Hematopoietic multipotent progenitor cell treated with erythropoietin and hydrocortisone succinate and interleukin-3 and kit ligand, for 8 days (in vitro differentiated cells): ENCODE results near the gene CIAPIN1.
A peak's percentile ranks its signal among the peaks of the same experiment; 100 is the strongest.

ENCODE experiments used
- DNase-seq: peaks from one replicate; pipeline ENCODE4 v3.0.0-alpha.2; 2015

CIAPIN1 gene

DNA sequence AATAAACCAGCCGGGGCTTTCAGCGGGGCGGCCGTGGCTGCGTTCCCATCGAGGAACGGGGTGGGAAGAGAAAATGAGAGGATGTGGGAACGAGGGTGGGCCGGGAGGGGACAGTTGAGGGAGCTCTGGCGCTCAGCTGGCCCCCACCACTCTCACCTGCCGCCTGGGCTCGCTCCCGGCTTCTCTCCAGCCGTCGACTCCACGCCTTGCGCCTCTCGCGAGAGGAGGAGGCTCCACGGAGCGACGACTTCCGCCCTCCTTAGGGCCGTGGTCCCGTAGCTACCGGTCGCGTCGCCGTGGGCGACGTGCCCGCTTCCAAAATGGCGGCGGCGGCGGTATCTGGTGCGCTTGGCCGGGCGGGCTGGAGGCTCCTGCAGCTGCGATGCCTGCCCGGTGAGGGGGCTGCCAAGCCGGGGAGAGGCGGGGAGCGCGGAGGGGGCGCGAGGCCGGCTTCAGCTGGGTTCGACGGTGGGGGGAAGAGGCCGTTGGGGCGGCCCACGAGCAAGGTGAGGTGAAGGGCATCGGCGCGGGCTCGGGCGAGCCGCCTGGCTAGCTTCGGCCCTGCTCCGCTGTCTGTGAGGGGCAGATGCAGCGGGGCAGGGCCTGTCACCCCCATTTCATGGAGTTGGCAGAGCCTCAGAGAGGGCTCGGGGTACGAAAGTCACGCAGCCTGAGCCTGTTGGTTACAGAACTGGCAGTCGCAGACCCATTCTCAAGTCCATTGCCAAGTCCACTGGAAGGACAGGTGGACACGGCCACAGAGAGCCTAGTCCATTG lies at the start of gene CIAPIN1, which contains the start of gene COQ9:
CIAPIN1 (minus strand) TSS at position 200 of the 777 bp plus-strand sequence. CDS start 6,457 bp downstream, outside the sequence.
COQ9 (plus strand) TSS at position 294 of the 777 bp plus-strand sequence; CDS start at position 321, 27 bp downstream.
- DNase-seq, result peak; percentile 93

DNA sequence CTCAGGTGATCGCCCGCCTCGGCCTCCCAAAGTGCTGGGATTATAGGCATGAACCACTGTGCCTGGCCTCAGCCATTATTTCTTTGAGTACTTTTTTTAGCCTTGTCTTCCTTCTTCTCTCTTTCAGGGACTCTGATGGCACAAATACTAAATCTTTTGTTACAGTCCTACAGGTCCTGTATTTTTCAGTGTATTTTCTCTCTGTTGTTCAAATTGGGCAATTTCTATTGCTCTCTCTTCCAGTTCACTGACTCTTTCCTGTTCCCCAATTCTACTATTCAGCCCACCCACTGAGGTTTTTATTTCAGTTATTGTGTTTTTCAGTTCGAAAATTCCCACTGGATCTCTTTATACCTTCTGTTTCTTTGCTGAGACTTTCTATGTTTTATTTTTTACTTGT lies 46.6 kb upstream of the CIAPIN1 start:
- DNase-seq, result no peak

DNA sequence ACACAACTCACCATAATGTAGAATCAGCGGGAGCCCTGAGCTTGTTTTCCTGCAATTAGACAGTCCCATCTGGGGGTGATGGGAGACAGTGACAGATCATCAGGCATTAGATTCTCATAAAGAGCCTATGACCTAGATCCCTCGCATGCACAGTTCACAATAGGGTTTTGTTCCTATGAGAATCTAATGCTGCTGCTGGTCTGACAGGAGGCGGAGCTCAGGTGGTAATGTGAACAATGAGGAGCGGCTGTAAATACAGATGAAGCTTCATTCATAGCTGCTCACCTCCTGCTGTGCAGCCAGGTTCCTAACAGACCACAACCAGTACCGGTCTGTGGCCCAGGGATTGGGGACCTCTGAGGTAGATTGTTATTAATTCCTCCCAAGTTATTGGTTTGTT lies 42.0 kb upstream of the CIAPIN1 start:
- DNase-seq, result no peak

DNA sequence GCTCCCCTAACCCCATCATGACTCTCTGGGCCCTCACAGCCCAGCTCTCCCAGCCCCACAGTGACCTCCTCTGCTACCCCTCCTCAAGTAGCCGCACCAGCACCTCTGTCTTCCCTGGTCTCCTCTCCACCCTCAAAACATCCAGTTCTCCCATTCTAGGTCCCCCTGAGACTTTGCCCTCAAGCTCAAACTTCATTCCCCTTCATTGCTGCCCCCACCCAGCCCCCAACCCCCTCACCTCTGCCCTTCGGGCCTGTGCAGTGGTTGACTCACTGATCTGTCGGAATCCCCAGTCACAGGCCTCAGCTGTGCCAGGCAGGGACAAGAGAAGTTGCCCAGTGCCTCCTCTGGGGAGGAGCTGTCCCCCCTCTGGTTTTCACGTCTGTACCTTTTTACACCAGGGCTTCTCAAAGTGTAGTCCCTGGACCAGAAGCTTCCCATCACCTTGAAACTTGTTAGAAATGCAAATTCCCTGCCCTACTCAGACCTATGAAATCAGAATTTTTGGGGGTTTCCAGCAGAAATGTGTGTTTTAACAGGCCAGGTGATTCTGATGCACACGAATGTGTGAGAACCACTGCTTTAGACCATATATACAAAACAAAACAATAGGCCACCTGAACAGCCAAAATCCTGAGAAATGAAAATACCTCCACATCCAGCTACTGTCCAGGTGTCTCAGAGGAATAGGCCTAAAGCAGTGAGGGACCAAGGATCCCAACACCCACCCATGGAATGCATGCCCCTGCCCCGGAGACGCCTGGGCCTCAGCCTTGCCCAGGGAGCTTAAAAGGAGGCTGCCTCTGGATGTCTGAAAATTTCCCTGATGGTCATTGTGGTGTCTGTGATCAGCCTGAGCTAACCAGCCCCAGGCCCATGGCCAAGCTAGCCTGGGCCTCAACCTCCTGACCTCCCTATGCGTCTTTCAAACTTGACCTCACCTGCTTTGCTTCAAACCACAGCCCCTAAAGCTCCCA lies 40.0 kb upstream of the CIAPIN1 start:
- no peak for DNase-seq

DNA sequence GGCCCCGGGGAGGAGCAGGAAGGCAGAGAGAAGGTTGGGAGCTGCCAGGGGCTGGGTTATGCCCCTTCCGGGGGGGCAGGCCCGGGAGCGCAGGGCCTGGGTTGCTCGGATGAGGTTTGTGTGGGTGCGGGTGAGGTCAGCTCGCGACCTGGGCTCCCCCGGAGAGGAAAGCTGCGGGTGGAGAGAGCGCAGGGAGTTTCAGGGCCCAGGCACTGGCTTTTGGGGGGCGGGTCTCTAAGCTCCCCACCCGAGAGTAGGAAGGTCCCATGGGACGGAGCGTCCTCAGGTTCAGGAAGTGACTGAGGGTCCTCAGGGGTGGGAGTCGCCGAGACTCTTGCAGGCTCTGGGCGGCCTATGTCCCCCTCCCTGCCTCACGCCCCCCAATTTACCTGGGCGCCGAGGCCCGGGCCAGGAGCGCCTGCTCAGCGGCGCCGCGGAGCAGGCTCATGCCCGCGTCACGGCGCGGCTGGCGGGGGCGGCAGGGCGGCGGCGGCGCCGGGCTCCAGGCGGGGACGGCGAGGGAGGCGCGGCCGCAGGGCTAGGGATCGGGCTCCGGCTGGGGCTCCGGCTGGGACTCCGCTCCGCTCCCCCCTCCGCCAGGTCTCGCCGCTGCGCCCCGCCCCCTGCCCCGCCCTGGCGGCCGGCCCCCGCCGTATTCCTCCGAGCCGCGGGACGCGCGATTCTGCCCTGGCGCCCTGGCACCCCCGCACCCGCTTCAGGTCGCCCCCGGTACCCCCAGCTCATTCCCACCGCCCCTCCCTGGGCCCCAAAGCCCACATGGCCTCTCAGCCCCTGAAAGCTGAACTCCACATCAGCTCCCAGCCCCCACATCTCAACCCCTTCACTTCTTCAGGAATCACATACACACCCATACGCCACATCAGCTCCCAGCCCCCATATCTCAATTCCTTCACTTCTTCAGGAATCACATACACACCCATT lies 39.0 kb upstream of the CIAPIN1 start, which contains the start of gene DOK4:
DOK4 (minus strand) TSS at position 578 of the 942 bp plus-strand sequence. CDS start 6,986 bp downstream, outside the sequence.
- peak; percentile 71 for DNase-seq

DNA sequence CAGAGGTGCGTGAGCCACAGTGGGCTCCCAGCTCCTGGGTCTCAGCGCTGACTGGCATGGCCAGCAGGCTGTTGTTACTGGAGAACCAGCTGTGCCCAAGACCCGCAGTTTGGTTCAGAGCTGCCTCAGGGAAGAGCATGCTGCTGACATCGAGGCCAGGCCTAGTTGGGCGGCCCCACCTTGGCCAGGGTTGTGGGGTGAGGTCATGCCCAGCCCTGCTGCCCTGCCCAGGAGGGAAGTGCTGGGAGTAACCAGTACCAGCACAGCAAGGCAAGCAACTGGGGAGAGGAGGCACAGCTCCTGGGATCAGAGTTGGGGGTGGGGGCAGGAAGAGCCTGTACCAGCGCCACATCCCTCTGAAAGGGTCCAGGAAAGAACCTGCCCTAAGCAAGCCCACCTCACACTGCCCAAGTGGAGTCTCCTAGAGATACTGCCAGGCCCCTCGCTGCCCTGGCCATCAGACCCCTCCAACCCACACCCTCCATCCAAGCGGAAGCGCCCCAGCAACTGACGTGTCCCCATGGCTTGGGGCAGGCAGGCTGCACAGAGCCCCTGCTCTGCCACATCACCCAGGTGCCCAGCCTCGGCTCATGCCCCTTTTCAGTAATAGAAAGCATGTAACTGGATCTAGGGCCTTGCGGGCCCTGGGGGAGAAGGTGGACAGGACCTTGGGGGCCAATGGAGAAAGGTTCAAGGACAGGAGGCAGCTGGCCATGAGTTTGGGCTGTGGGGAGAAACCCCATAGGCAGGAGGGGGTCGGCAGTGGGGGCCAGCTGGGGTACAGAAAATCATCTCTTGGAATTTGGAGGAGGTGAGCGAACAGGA lies 38.1 kb upstream of the CIAPIN1 start:
- no peak for DNase-seq

DNA sequence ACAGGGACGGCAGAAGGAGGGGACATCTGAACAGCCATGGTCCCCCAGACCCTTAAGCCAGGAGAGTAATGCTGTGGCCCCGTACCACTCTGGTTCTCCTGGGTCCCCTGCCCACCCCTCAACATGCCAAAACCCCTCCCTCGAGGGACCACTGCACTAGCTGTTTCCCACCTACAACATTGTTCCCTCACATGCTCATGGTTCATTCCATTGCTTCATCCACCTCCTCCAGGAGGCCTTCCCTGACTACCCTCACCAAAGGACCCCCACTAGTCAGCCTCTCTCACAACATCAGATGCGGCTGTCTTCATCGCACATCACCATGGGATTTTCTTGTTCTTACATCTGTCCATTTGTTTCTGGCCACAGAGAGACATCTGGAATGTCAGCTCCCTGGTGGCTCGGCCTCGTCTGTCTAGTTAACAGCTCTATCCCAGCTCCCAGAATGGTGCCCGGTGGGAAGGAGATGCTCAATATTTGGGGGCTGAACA lies 37.4 kb upstream of the CIAPIN1 start:
- DNase-seq, result no peak

DNA sequence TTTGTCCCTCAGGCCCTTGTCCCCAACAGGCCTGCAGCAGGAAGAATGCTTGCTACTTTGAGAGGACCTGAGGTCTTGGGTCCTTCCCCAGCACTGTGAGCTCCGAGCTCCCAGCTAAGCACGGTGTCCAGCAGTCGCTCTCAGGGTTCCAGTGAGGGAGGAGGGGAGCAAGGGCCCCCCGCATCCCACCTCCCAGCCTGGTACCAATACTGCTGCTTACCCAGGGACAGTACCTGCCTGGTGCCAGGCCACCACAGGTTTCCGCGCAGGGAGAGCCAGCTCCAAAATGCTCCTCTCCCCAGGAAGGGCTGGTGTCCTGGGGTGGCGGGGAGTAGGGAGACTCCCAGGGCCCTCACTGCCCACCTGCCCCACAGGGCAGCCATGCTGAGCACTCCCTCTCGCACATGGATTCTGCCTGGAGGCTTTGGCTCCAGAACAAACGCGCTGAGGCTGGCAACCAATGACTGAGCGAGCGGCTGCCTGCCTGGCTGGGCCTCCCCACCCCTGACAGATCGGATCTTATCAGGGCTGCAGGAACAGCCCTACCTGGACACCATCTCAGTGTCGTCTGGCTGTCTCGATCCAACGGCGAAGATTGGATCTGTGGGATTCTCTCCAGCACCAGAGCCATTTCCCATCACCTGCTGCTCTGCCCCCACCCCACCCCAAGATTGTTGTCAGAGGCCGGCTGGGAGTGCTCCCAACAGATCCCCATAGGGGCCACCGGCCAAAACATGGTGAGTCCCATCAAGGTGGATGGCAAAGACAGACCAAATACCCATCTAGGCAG lies 36.7 kb upstream of the CIAPIN1 start:
- no peak for DNase-seq

DNA sequence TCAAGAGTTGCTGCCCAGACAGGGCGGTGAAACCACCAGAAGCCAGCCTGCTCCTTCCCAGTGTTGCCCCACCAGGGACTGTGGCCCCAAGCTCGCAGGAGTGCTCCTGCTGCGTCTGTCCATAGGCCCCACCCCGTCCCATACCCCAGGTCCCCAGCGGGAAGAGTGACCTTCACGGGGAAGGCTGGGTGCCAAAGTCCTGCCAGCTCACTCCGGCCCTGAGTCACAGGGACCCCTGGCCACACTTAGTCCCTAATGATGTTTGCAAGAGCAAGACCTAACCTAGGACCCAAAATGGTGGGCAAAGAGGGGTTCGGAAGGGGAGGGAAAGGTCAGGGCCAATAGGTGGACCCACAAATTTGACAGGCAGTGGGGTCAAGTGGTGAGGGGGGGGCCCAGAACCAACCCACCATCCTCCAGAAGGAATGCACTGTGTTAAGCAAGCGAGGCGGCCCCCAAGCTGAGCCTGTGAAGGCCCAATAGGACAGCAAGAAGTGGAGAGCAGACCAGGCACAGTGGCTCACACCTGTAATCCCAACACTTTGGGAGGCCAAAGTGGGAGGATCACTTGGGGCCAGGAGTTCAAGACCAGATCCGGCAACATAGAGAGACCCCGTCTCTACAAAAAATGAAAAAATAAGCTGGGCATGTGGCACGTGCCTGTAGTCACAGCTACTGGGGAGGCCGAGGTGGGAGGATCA lies 35.8 kb upstream of the CIAPIN1 start:
- DNase-seq, result no peak

DNA sequence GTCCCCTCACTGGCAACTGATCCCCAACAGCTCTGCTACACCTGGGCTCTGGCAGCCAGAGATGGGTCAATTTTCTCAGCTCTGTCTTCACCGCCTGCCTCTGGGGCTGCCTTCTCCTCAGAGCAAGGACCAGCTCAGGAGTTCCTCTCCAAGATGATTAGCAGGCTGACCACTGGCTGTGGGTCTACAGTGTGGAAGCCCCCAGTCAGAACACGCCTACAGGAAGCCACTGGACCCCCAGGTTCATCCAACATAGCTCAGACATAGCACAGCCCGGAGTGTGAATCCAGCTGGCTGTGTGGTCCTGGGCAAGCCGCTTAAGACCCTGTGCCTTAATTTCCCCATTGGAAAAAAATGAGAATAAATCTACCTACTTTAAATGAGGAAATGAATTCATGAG lies 34.2 kb upstream of the CIAPIN1 start:
- no peak for DNase-seq

DNA sequence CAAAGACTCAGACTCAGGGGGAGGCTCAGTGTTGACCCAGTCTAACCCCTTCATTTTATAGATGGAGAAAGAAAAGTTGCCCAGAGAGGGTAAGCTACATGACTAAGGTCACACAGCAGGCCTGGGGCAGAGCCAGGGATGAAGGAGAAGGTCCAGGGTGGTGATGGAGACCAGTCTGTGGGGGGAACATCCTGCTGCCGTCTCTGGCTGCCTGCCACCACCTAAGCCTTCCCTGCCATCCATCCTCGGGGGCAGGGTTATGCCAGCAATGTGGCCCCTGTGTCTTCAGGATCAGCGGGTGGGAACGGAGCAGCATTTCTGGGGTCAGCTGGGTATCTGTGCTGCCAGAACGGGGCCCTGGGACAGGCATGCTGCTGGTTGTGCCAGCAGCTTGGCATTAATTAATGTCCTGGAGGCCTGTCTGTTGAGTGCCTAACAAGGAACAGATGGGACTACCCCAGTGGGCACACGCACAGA lies 33.6 kb upstream of the CIAPIN1 start:
- no peak for DNase-seq

DNA sequence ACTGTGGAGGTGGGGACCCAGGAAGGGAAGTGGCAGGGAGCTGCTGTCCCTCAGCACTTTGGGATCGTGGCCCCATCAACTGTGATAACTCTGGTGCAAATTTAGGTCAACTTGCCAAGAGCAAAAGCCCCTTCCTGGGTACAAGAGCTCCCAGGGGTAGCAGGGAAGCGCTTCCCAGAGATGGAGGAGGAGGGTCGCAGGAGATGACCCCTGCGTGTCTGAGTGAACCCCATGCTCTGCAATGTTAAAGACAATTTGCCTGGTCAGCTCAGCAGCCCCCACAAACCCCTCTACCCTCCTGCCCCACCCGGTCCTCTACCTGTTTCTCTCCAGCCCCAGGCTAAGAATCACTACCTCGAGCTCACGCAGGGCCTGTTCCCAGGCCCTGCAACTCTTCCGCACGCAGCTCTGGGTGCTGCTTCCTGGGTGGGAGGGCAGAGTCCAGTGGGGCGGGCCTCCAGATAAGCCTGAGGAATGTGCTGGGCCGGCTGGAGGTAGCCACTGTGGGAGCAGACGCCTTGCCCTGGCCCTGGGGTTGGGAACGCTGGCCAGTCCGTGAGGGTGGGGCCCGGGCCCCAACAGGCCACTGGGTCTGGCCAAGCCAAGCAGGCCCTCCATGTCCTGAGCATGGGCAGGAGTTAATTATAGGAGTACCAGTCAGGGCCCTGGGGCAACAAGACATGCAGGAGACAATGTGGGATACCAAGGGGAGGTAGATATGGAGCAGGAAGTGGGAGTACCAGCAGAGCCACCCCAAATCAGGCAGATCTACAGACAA lies 33.0 kb upstream of the CIAPIN1 start:
- no peak for DNase-seq

DNA sequence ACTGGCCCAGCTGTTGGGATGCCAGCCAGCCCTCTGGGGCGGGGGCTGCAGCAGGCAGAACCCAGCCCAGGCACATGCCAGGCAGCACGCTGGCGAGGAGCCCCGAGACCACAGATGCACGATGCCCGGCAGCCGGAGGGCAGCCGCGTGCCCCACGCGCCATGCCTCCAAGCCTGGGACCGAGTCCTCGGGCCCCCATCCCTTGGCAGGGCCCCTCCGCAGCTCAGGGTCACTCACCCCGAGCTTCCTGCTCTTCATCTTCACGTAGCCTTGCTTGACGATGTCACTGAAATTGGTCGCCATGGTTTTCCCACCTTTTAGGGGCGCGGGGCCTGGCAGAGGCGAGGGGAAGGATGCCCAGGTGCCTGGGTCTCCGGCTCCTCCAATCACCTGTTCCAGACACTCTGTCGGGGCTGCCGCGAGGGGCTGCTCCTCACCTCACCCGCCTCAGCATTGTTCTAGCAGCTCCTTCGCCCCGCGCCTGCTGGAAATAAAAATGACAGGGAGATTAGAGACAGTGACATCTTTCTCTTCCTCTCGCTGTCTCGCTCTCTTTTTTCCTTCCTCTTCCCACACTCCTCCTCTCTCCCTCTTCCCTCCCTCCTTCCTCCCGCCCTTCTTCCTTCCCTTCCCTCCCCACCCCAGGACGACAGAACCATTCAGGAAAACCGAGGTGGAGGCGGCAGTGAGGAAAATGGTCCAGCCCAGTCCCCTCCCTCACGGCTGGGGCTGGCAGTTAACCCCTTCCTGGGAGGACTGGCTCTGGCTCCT lies 32.2 kb upstream of the CIAPIN1 start:
- DNase-seq, result no peak

DNA sequence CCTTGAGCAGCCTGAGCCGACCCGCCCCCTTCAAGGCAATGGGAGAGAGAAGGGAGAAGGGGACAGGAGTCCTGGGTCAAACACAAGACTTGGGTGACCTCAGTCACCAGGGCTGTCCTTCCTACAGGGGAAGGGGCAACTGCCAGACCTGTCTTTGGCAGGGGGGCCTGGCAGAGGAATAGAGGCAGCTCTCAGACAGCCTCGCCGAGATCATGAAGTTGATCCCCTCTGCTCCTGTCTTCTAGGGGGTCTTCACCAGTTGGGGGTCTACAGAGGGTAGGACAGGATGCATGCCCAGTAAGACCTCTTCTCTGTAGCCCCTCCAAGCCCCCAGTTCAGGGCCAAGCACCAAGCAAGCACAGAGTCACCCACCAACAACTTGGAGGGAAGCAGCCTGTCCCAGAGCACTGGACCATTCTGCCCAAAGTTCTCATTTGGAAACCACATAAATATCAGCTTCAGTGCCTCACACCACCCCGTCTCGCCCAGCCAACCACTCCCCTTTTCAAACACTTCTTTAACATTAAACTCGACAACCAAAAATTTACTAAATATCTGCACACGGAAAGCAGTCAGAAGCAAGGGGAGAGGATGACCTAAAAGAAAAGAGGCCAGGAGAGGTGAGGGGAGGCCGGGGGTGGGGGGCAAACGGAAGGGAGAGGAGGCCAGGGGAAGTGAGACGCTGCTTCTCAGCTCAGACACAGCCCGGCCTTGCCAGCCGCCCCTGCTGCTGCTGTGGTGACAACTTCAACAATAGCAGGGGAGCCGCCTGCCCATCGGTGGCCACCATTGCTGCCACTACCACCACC lies 31.4 kb upstream of the CIAPIN1 start:
- DNase-seq, result no peak

DNA sequence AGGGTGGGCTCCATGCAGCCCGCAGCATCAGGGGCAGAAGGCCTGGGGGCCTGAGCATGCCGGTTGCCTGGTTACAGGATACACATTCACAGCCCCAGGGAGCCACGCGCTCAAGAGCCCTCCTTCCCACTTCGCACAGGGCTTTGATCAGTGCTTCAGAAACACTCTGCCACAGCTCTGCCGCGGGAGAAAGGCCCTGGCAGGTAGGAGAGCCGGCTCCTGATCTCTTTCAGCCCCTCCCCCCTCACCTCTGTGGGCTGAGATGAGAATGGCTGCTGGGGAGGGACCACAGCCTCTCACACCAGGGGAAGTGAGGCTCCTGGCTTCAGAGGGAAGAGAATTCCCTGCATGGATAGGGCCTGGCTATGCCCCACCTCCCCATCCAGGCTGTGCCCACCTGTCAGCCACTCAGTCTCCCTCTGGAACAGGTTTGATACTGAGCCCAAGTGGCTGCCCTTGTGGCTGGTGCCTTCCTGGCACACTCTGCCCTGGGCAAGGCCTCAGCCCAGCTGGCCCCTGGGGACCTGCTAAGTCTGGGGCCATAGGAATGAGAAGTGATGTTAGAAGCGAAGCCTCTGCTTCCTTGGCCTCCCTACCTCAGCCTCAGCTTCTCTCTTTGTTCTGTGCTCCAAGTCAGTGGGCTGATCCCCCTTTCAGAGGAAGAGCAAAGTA lies 30.5 kb upstream of the CIAPIN1 start:
- no peak for DNase-seq
